BLaER1 (cell line): Measurements from ENCODE around the gene TP53AIP1.

Experiments
- H3K27ac ChIP-seq: shearing (Covaris generic); formaldehyde crosslinking; 2 replicates; pipeline ENCODE4 v1.8.1; 2022
- H3K27me3 ChIP-seq: shearing (Covaris generic); formaldehyde crosslinking; 2 replicates; pipeline ENCODE4 v1.8.1; 2022
- H3K36me3 ChIP-seq: shearing (Covaris generic); formaldehyde crosslinking; 2 replicates; pipeline ENCODE4 v1.8.1; 2022
- H3K4me1 ChIP-seq: shearing (Covaris generic); formaldehyde crosslinking; 2 replicates; pipeline ENCODE4 v1.8.1; 2022
- H3K4me2 ChIP-seq: shearing (Covaris generic); formaldehyde crosslinking; 2 replicates; pipeline ENCODE4 v1.8.1; 2022
- H3K4me3 ChIP-seq: shearing (Covaris generic); formaldehyde crosslinking; 2 replicates; pipeline ENCODE4 v1.8.1; 2022
- H3K9ac ChIP-seq: shearing (Covaris generic); formaldehyde crosslinking; 2 replicates; pipeline ENCODE4 v1.8.1; 2022
- H3K9me3 ChIP-seq: shearing (Covaris generic); formaldehyde crosslinking; 2 replicates; pipeline ENCODE4 v1.8.1; 2022
- H4K20me1 ChIP-seq: shearing (Covaris generic); formaldehyde crosslinking; 2 replicates; pipeline ENCODE4 v1.8.1; 2022
- Cebpa-rat ChIP-seq: shearing (Covaris generic); IDR thresholded peaks from 2 replicates; pipeline ENCODE4 v1.8.1; 2022

TP53AIP1 gene

DNA sequence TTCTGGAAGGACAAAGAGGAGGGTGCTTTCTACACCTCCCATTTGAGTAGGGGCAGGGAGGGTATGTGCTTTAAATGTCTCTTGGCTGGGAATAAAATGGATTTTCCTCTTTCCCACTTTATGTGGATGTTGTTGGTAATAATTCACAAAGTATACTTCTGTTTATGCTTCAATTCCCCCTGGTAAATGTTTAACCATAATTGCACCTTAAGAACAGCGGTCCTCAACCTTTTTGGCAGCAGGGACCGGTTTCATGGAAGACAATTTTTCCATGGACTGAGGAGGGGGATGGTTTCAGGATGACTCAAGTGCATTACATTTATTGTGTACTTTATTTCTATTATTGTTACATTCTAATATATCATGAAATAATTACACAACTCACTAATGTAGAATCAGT is 4.0 kb upstream of the TP53AIP1 start:
- Histone ChIP-seq H3K27me3 (no peaks in the 10 kb centered on the region), H3K9me3 (no peaks in the 10 kb centered on the region), H3K36me3 (no peaks in the 10 kb centered on the region), H3K9ac (no peak overlapping the region), H3K4me2 (no peak overlapping the region), H4K20me1 (no peaks in the 10 kb centered on the region), H3K4me3 (no peak overlapping the region), H3K4me1 (peaks cover 33% of the 10 kb centered on the region), H3K27ac (no peak overlapping the region)
- TF ChIP-seq Cebpa-rat, result no peak

DNA sequence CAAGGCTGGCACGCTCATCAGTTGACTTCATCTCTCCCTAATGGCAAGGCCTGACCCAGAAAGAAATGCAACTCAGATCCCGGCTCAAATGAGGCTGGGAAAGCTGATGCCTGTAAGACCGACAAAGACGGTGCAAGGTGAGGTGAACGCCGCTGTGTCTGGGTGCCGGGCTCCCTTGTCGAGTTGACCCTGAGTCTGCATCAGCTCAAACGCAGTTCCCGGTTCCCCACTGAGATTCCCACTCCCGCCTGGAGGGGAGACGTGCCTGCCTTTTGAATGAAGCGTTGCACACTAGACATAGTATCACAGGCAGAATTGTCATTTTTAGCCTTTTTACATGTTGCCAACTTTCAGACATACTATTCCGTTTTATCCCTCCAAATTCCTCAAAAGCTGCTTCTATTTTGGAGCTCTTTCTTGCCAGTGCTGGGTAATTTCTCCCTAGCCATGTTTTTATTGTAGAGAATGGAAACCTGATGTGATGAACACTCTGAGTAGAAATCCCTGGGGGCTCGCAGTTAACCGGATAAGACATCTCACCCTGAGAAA is 831 bp upstream of the TP53AIP1 start:
- Histone ChIP-seq H3K27me3 (no peaks in the 10 kb centered on the region), H3K4me1 (peaks cover 62% of the 10 kb centered on the region), H3K4me2 (peak overlapping the region; percentile 72), H3K9me3 (no peaks in the 10 kb centered on the region), H3K27ac (no peak overlapping the region), H3K4me3 (no peak overlapping the region), H3K36me3 (no peaks in the 10 kb centered on the region), H4K20me1 (no peaks in the 10 kb centered on the region), H3K9ac (no peak overlapping the region)
- TF ChIP-seq Cebpa-rat, result no peak

DNA sequence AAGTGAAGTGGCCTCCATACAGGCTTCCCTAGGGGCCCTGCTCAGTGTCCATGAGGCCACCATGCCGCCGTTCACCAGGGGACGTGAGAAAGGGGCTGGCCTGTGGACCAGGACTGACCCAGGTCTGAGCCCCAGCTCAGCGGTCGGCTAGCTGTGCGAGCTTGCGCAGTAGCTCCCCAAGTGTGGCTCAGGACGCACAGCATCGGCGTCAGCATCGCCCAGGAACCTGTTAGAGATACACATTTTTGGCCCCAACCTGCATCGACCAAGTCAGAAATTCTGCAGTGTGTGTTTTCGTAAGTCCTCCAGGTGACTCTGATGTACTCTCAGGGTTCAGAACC is 429 bp downstream of the TP53AIP1 start:
- Histone ChIP-seq H3K4me2 (peak overlapping the region; percentile 72), H3K9ac (no peak overlapping the region), H3K9me3 (no peaks in the 10 kb centered on the region), H3K27me3 (no peaks in the 10 kb centered on the region), H3K36me3 (no peaks in the 10 kb centered on the region), H3K4me1 (peaks cover 75% of the 10 kb centered on the region), H4K20me1 (no peaks in the 10 kb centered on the region), H3K27ac (no peak overlapping the region), H3K4me3 (no peak overlapping the region)
- no peak for TF ChIP-seq Cebpa-rat

DNA sequence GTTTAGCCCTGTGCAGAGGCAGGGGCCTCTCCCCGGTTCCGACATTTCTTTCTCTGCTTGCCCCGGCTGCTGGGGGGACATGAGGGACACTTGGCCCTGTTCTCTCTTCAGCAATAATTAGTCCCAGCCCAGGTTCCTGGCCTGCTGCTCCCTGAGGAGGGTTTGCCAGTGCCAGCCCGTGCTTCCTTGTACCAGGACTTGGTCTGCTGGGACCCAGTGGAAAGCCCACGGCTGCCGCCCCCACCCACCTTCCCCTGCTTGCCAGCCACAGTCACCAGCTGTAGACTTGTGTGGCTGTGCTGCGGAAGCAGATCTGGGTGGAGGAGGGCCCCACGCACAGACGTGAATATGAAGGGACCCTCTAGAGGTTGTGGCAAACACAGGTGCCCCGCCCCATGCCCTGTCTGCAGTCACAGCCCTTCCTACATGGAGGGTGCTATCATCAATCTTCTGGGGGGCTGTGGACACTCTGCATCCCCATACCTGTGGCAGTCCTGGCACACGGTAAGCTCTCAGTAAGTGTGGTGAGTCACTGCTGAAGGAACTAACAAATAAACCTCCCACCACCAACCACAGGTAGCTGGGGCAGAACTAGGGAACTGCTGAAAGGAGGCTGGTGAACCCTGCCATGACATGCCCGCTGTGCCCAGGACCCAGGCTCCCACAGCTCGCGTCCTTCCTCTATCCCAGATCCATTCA is 949 bp downstream of the TP53AIP1 start:
- no peak overlapping the region for H3K9ac ChIP-seq

DNA sequence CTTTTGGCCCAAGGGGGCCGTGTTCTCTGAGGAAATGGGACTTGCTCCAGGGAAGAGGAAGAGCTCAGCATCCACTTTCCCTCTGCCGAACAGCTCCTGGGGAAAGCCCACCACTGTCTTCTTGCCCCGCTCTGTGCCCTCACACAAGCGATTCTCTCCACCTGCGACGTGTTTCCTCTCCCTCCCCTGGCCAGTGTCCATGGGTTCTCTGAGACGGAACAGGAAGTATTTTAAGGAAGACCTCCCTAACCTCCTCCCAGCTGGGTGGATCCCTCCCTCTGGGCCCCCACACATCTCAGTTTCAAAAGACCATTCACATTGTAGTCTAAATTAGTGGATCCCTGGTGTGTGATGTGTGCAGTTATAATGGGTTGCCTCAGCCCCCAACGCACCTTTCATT is 1.6 kb downstream of the TP53AIP1 start:
- Histone ChIP-seq H3K4me1 (peaks cover 83% of the 10 kb centered on the region), H3K27me3 (no peaks in the 10 kb centered on the region), H3K9me3 (no peaks in the 10 kb centered on the region), H3K9ac (no peak overlapping the region), H3K4me2 (peak overlapping the region; percentile 72), H4K20me1 (no peaks in the 10 kb centered on the region), H3K36me3 (no peaks in the 10 kb centered on the region), H3K4me3 (no peak overlapping the region), H3K27ac (no peak overlapping the region)
- TF ChIP-seq Cebpa-rat, result no peak

More for the DNA sequence above, 949 bp downstream of the TP53AIP1 start:
- H3K4me1 ChIP-seq, result peaks cover 80% of the 10 kb centered on the region
- no peak overlapping the region for H3K27ac ChIP-seq
- H3K4me3 ChIP-seq, result no peak overlapping the region
- H3K36me3 ChIP-seq, result no peaks in the 10 kb centered on the region
- H3K4me2 ChIP-seq, result peak overlapping the region; percentile 72
- no peak for TF ChIP-seq Cebpa-rat
- H3K9me3 ChIP-seq, result no peaks in the 10 kb centered on the region
- no peaks in the 10 kb centered on the region for H4K20me1 ChIP-seq
- no peaks in the 10 kb centered on the region for H3K27me3 ChIP-seq

DNA sequence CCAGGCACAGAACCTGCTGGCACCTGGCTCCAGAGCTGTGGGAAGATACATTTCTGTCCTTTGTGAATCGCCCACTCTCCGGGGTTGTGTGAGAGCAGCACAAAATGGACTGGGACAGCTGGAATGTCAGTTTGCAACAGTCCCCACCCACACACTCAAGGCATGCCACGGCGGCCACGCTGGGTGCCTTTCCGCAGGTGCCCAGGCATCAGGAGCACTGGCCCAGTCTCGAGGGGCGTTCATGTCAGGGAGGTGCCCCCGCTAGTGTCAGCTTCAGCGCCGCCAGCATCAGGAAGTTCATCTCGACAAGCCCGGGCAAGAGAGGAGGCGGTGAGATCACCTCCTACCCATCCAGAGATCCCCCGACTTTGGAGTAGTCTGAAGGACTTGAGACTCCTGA is 2.1 kb downstream of the TP53AIP1 start:
- H4K20me1 ChIP-seq, result no peaks in the 10 kb centered on the region
- H3K36me3 ChIP-seq, result no peaks in the 10 kb centered on the region
- H3K4me1 ChIP-seq, result peaks cover 88% of the 10 kb centered on the region
- H3K4me2 ChIP-seq, result peak overlapping the region; percentile 72
- H3K9ac ChIP-seq, result no peak overlapping the region
- no peak for TF ChIP-seq Cebpa-rat
- H3K4me3 ChIP-seq, result no peak overlapping the region
- no peaks in the 10 kb centered on the region for H3K9me3 ChIP-seq
- H3K27me3 ChIP-seq, result no peaks in the 10 kb centered on the region
- H3K27ac ChIP-seq, result no peak overlapping the region

DNA sequence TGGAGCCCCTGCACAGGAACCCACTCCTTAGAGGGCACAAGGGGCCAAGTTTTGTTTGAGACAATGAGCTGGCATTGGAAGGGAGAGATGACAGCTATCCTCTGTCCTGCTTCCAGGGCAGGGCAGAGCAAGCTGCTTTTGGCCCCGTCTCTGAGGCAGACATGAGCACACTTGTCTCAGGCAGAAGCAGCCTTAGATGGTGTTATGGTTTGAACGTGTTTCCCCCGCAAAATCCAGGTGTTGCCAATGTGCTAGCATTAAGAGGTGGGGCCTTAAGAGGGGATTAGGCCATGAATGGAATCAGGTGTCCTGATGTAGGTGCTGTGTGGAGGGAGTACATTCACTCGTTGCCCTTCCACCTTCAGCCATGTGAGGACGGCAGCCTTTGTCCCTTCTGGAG is 2.5 kb downstream of the TP53AIP1 start:
- H3K9me3 ChIP-seq, result no peaks in the 10 kb centered on the region
- no peaks in the 10 kb centered on the region for H3K36me3 ChIP-seq
- peaks cover 92% of the 10 kb centered on the region for H3K4me1 ChIP-seq
- no peaks in the 10 kb centered on the region for H4K20me1 ChIP-seq
- H3K27ac ChIP-seq, result no peak overlapping the region
- TF ChIP-seq Cebpa-rat, result no peak
- no peaks in the 10 kb centered on the region for H3K27me3 ChIP-seq
- no peak overlapping the region for H3K9ac ChIP-seq
- H3K4me2 ChIP-seq, result peak overlapping the region; percentile 72
- H3K4me3 ChIP-seq, result no peak overlapping the region

DNA sequence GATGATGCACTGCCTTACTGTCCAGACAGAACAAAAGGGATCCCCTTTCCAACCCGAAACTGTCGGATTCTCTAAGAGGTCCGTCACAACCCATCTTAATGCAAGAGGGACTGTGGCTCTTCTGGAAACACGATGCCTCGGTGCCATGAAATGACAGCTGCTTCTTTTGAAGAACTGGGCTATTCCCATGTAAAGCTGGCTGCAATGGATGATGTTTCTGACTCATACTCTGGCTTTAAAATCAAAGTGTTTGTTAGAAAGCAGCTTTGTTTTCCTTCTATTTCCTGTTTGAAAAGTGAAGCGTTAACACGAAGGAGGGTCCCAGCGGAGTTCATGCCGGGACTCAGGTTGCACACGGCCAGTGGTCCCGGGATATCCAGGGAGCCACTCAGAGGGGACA is 3.1 kb downstream of the TP53AIP1 start:
- Histone ChIP-seq H3K36me3 (no peaks in the 10 kb centered on the region), H3K4me2 (peak overlapping the region; percentile 72), H3K9me3 (no peaks in the 10 kb centered on the region), H3K27me3 (no peaks in the 10 kb centered on the region), H3K4me1 (peaks cover 94% of the 10 kb centered on the region), H3K9ac (no peak overlapping the region), H4K20me1 (peaks cover 1% of the 10 kb centered on the region; the same call in 1 of the 2 replicates), H3K4me3 (no peak overlapping the region), H3K27ac (no peak overlapping the region)
- TF ChIP-seq Cebpa-rat, result no peak

DNA sequence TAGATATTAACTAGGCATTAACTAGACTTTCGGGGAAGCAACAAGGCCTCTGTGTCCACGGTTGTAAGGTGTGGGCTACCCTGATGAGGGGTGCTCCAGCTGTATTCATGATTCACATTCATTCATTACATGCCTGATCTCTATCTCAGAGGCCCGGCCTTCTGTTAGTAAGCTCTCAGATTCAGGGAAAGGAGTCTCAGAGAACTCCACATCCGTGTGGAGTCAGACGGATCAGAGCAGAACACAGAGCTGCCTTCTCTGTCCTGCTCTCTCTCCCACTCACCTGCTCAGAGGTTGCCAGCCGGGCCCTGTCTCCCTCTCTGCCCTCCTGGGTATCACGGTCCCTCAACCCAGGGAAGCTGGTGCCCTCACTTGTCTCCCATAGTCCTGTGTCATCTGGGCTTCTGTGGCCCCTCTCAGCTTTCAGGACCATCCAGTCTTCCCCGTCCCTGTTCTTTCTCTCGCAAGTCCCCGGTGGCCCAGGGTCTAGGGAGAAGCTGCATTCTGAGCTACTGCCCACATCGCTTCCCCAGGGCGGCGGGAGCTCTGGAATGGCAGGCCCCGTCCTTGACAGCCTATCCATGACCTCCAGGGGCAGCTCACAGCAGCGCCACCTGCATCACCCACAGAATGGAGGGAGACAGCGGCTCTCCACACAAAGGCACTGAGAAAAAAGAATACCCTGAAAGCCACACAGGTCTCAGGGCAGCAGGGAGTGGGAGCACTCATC is 4.3 kb downstream of the TP53AIP1 start:
- Histone ChIP-seq H3K9ac (no peak overlapping the region), H3K9me3 (no peaks in the 10 kb centered on the region), H3K4me2 (peak overlapping the region; percentile 51), H4K20me1 (peaks cover 14% of the 10 kb centered on the region; the same call in 1 of the 2 replicates), H3K4me1 (peaks cover 94% of the 10 kb centered on the region), H3K4me3 (no peak overlapping the region), H3K27me3 (no peaks in the 10 kb centered on the region), H3K27ac (no peak overlapping the region), H3K36me3 (no peaks in the 10 kb centered on the region)
- TF ChIP-seq Cebpa-rat, result no peak

DNA sequence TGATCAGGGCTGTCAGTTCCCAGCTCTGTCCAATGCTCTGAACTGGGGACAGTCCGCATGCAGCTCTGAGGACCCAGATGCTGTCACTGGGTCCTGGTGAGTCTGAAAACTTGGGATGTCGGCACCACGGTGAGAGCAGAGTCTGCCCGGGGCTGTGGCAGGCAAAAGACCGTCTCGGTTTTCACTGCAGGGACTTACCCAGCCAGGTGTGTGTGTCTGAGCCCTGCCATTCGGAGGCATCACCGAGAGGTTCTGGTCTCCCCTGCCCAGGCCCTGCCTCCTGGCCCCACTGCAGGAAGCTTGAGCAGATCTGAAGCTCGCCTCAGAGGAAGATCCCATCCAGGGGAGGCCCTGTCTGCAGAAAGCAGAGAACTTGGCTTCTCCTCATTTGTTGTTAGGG is 5.2 kb downstream of the TP53AIP1 start:
- no peak for TF ChIP-seq Cebpa-rat
- Histone ChIP-seq H3K4me2 (peak overlapping the region; percentile 51), H3K4me1 (peaks cover 90% of the 10 kb centered on the region), H3K9me3 (no peaks in the 10 kb centered on the region), H3K27ac (no peak overlapping the region), H3K36me3 (no peaks in the 10 kb centered on the region), H4K20me1 (peaks cover 15% of the 10 kb centered on the region; the same call in 1 of the 2 replicates), H3K9ac (no peak overlapping the region), H3K27me3 (no peaks in the 10 kb centered on the region), H3K4me3 (no peak overlapping the region)
